Erythroblast (primary cell): Measurements from ENCODE around the gene WDFY3.

Source experiments
- GATA1 ChIP-seq: IDR thresholded peaks from 2 replicates; pipeline ENCODE4 v1.6.1; 2011; ENCODE audit warnings: low read depth, mild to moderate bottlenecking, control low read depth, low read length, moderate library complexity
- POLR2A ChIP-seq: IDR thresholded peaks from 2 replicates; pipeline ENCODE4 v1.6.1; 2011; ENCODE audit warnings: mild to moderate bottlenecking, low read length

DNA sequence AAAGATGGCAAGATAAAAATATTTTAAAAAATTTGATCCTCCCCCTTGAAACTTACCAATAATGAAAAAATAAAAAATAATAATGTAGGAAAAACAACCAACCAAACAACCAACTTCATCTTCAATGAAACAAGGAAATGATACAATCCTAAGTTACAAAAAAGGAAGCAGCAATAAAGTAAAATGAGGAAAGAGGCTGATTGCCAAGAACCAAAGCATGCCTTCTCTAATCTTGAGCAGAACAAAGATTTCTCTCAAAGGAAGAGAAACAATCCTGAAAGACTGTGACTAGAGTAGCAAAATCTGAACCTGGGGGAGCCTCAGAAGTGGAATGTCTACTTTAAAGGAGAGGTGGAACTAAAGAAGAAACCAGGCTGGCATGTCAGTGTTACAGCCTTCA lies 10.9 kb upstream of the WDFY3 start:
- TF ChIP-seq POLR2A (no peak), GATA1 (no peak)
